HepG2 (cell line): ENCODE measurements around the gene PKLR. TPM values are rescaled to one million over a fixed set of nuclear protein-coding genes. Genes with fewer than 3 reads are reported as not detected.

Experiments
- BORCS8-MEF2B ChIP-seq: sonication (generic); formaldehyde crosslinking; IDR thresholded peaks from 2 replicates; pipeline ENCODE4 v1.8.0; 2022; ENCODE audit warnings: mild to moderate bottlenecking, missing genetic modification reagents
- FOSL2 ChIP-seq: sonication (generic); formaldehyde crosslinking; IDR thresholded peaks from 2 replicates; pipeline ENCODE4 v1.4.0; 2020; ENCODE audit warnings: missing genetic modification reagents
- GLI4 ChIP-seq: sonication (generic); formaldehyde crosslinking; IDR thresholded peaks from 2 replicates; pipeline ENCODE4 v1.5.1; 2020; ENCODE audit warnings: missing genetic modification reagents, mild to moderate bottlenecking, moderate library complexity, borderline replicate concordance
- KDM5A ChIP-seq: fragments of 200-600 bp; sonication (generic); IDR thresholded peaks from 2 replicates; pipeline ENCODE4 v1.7.0; 2018; ENCODE audit warnings: antibody characterized with exemption, mild to moderate bottlenecking, low read length, borderline replicate concordance
- MAZ ChIP-seq, 2 experiments: sonication (generic) in 1 of 2; formaldehyde crosslinking in 1 of 2; IDR thresholded peaks; 2 replicates each; pipeline versions ENCODE4 v1.5.0 to v1.6.1; 2012 to 2020; ENCODE audit warnings: low read depth in 2 of 2, mild to moderate bottlenecking in 2 of 2, borderline replicate concordance in 1 of 2, improper control_type of control experiment in 1 of 2, low read length in 1 of 2, missing genetic modification reagents in 1 of 2, moderate library complexity in 1 of 2
- MEIS1 ChIP-seq: sonication (generic); formaldehyde crosslinking; IDR thresholded peaks from 2 replicates; pipeline ENCODE4 v1.9.0; 2021; ENCODE audit warnings: mild to moderate bottlenecking, missing genetic modification reagents, moderate library complexity, borderline replicate concordance
- NR2F6 ChIP-seq, 2 experiments: IDR thresholded peaks; 2 replicates each; pipeline ENCODE4 v1.6.1; 2016; ENCODE audit warnings: antibody characterized with exemption in 1 of 2, mild to moderate bottlenecking in 1 of 2
- PHB2 ChIP-seq: fragments of 450-650 bp; IDR thresholded peaks from 2 replicates; pipeline ENCODE4 v1.6.1; 2018; ENCODE audit not compliant: partially characterized antibody
- PHF20 ChIP-seq: sonication (generic); formaldehyde crosslinking; IDR thresholded peaks from 2 replicates; pipeline ENCODE4 v1.5.0; 2020; ENCODE audit warnings: mild to moderate bottlenecking, missing genetic modification reagents
- SIX1 ChIP-seq: sonication (generic); formaldehyde crosslinking; IDR thresholded peaks from 2 replicates; pipeline ENCODE4 v1.4.0; 2020; ENCODE audit warnings: missing genetic modification reagents, borderline replicate concordance
- SOX6 ChIP-seq, 2 experiments: fragments of 450-650 bp in 1 of 2; sonication (generic) in 1 of 2; formaldehyde crosslinking in 1 of 2; IDR thresholded peaks; 2 replicates each; pipeline versions ENCODE4 v1.4.0 to v1.6.1; 2017 to 2020; ENCODE audit warnings: antibody characterized with exemption in 1 of 2, mild to moderate bottlenecking in 1 of 2, missing genetic modification reagents in 1 of 2
- ZMAT3 ChIP-seq: sonication (generic); formaldehyde crosslinking; conservative IDR thresholded peaks from 2 replicates; pipeline ENCODE4 v1.7.0; 2021; ENCODE audit warnings: missing genetic modification reagents
- ZNF20 ChIP-seq: sonication (generic); formaldehyde crosslinking; IDR thresholded peaks from 2 replicates; pipeline ENCODE4 v1.4.0; 2020; ENCODE audit warnings: mild to moderate bottlenecking, moderate library complexity, missing genetic modification reagents
- ZNF24 ChIP-seq: fragments of 450-650 bp; IDR thresholded peaks from 2 replicates; pipeline ENCODE4 v1.6.1; 2017; ENCODE audit warnings: antibody characterized with exemption, mild to moderate bottlenecking
- ZNF510 ChIP-seq: sonication (generic); formaldehyde crosslinking; IDR thresholded peaks from 2 replicates; pipeline ENCODE4 v1.4.0; 2020; ENCODE audit warnings: low read depth, mild to moderate bottlenecking, missing genetic modification reagents
- ZNF660 ChIP-seq: sonication (generic); formaldehyde crosslinking; IDR thresholded peaks from 2 replicates; pipeline ENCODE4 v1.5.1; 2020; ENCODE audit warnings: mild to moderate bottlenecking, low read depth, missing genetic modification reagents, borderline replicate concordance
- ZNF672 ChIP-seq: sonication (generic); formaldehyde crosslinking; IDR thresholded peaks from 2 replicates; pipeline ENCODE4 v1.8.1; 2022; ENCODE audit warnings: missing genetic modification reagents
- ZNF674 ChIP-seq: sonication (generic); formaldehyde crosslinking; IDR thresholded peaks from 2 replicates; pipeline ENCODE4 v1.5.0; 2020; ENCODE audit warnings: low read depth, mild to moderate bottlenecking, missing genetic modification reagents
- ZNF788 ChIP-seq: sonication (generic); formaldehyde crosslinking; IDR thresholded peaks from 2 replicates; pipeline ENCODE4 v1.5.0; 2020; ENCODE audit warnings: mild to moderate bottlenecking, missing genetic modification reagents, borderline replicate concordance
- ZNF790 ChIP-seq: sonication (generic); formaldehyde crosslinking; IDR thresholded peaks from 2 replicates; pipeline ENCODE4 v1.8.0; 2022; ENCODE audit warnings: missing genetic modification reagents, mild to moderate bottlenecking, borderline replicate concordance
- ZSCAN31 ChIP-seq: sonication (generic); formaldehyde crosslinking; IDR thresholded peaks from 2 replicates; pipeline ENCODE4 v1.5.0; 2020; ENCODE audit warnings: low read depth, mild to moderate bottlenecking, missing genetic modification reagents
- polyA plus RNA-seq, 8 experiments: library from polyadenylated mRNA; depleted of rRNA in 3 of 8; stranded (reverse) in 7 of 8; unstranded in 1 of 8; fragments of >200 nt; fragmentation: Illumina TruSeq in 4 of 8; extraction: Trizol in 4 of 8; gene quantifications; 2 replicates each; pipeline versions ENCODE4 v1.2.1 to v1.2.3, GENCODE V29; 2011 to 2016; ENCODE audit warnings: low read depth in 4 of 8, missing spikeins in 1 of 8, mixed read lengths in 1 of 8; ENCODE audit not compliant: insufficient read depth in 1 of 8
- total RNA-seq, 5 experiments: library from RNA; depleted of rRNA; stranded (reverse); fragments of >200 nt; fragmentation: Illumina TruSeq; extraction: Trizol; gene quantifications; 2 replicates each; pipeline ENCODE4 v1.2.3, GENCODE V29; 2016; ENCODE audit warnings: low read depth in 1 of 5
- TF ChIP-seq, protein P1 (sequence below): sonication (generic); formaldehyde crosslinking; IDR thresholded peaks from 2 replicates; pipeline ENCODE4 v1.8.1; 2023; ENCODE audit warnings: mild to moderate bottlenecking, missing genetic modification reagents, borderline replicate concordance
- TF ChIP-seq, protein P2 (sequence below): sonication (generic); formaldehyde crosslinking; conservative IDR thresholded peaks from 2 replicates; pipeline ENCODE4 v1.8.0; 2022; ENCODE audit warnings: mild to moderate bottlenecking, moderate library complexity, missing genetic modification reagents

The PKLR gene
- total and polyA plus RNA-seq, 2 of the 13 experiments (the other 11 are each of a cell fraction or from before 2014, with no cell fraction given), result 10.3 to 29.3 TPM

DNA sequence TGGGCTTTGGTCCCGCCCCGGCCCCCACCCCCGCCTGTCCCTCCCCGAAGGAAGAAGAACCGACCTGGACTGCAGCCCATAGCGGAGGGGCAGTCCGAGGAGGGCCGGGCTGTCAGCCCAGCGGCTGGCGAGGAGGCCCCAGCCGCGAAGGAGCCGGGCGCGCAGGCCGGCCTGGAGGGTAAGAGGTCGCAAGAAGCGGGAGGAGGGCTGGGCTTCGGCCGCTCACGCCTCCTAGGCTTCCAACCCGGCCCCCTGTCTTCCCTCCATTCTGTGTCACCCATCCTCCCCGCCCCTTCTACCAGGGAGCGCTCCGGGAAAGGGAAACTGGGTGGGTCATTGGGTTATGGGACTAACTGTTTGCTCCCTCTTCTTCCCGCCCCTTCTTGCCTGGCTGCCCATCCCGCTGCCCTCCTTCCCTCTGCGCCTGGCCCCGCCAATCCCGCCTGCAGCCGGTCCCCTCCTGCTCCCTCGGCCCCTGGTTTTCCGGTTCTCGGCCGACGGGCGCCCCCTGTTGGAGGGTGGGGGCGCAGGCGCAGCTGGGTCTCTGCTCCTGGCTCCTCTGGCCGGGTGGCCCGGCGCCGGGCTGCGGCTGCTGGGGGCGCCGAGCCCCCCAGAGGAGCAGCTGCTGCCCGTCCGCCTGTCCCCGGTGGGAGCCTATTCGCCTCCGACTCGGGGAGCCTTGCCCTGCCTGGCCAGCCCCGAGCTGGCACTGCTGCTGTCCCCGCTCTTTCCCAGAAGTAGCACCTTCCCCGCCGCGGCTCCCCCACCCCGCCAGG lies 21.9 kb upstream of the PKLR start (continued):
- TF ChIP-seq ZNF660 (CRISPR knock-in tag), result no peak
- no peak for TF ChIP-seq GLI4 (CRISPR knock-in tag)
- peak; percentile 60 for TF ChIP-seq ZNF788 (CRISPR knock-in tag)
- TF ChIP-seq, protein P1, sequence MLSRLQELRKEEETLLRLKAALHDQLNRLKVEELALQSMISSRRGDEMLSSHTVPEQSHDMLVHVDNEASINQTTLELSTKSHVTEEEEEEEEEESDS (CRISPR knock-in tag), result no peak
- TF ChIP-seq SOX6 (IDR thresholded peaks at IDR 0.05), result no peak
- no peak for TF ChIP-seq SOX6 (CRISPR knock-in tag; IDR thresholded peaks at IDR 0.05)
- no peak for TF ChIP-seq ZNF20
- no peak for TF ChIP-seq ZNF510 (CRISPR knock-in tag)
- no peak for TF ChIP-seq ZNF24
- no peak for TF ChIP-seq BORCS8-MEF2B (CRISPR knock-in tag)
- TF ChIP-seq ZNF674 (CRISPR knock-in tag), result no peak
- no peak for TF ChIP-seq KDM5A
- peak; percentile 29 for TF ChIP-seq FOSL2 (CRISPR knock-in tag)
- TF ChIP-seq ZNF790, result no peak
- TF ChIP-seq ZNF672, result no peak
- TF ChIP-seq SIX1 (CRISPR knock-in tag), result no peak
- TF ChIP-seq MEIS1 (CRISPR knock-in tag), result no peak
- TF ChIP-seq ZSCAN31 (CRISPR knock-in tag), result peak; percentile 68; the same call in 1 of the 2 replicates
- TF ChIP-seq NR2F6 (IDR thresholded peaks at IDR 0.05), result no peak
- TF ChIP-seq NR2F6 (CRISPR knock-in tag; IDR thresholded peaks at IDR 0.05), result peak; percentile 5; the same call in 1 of the 2 replicates
- TF ChIP-seq PHF20, result no peak
- no peak for TF ChIP-seq PHB2
- TF ChIP-seq, protein P2, sequence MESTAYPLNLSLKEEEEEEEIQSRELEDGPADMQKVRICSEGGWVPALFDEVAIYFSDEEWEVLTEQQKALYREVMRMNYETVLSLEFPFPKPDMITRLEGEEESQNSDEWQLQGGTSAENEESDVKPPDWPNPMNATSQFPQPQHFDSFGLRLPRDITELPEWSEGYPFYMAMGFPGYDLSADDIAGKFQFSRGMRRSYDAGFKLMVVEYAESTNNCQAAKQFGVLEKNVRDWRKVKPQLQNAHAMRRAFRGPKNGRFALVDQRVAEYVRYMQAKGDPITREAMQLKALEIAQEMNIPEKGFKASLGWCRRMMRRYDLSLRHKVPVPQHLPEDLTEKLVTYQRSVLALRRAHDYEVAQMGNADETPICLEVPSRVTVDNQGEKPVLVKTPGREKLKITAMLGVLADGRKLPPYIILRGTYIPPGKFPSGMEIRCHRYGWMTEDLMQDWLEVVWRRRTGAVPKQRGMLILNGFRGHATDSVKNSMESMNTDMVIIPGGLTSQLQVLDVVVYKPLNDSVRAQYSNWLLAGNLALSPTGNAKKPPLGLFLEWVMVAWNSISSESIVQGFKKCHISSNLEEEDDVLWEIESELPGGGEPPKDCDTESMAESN (CRISPR knock-in tag), result 0 out of 2 replicates have a peak, but pooled peaks have one; percentile 48
- TF ChIP-seq MAZ (IDR thresholded peaks at IDR 0.05; ENCODE audit: borderline replicate concordance, low read depth, low read length), result peak; percentile 69; the same call in 1 of the 2 replicates
- peak; percentile 63; the same call in 1 of the 2 replicates for TF ChIP-seq MAZ (CRISPR knock-in tag; IDR thresholded peaks at IDR 0.05; ENCODE audit: low read depth)
- 0 out of 2 replicates have a peak, but pooled peaks have one; percentile 16 for TF ChIP-seq ZMAT3 (CRISPR knock-in tag)
